Nephron progenitor cell (in vitro differentiated cells): ENCODE data around the gene ZNF76.

Experiments used
- DNase-seq: peaks from one replicate; pipeline ENCODE4 v3.0.0; 2021
- H3K27ac Mint-ChIP-seq: 2 replicates; pipeline ENCODE4 v1.8.0; 2021; ENCODE audit warnings: mild to moderate bottlenecking, moderate library complexity, mixed read lengths
- H3K27me3 Mint-ChIP-seq: 2 replicates; pipeline ENCODE4 v1.8.0; 2021; ENCODE audit warnings: mild to moderate bottlenecking, low read depth, mixed read lengths; ENCODE audit not compliant: poor library complexity
- H3K36me3 Mint-ChIP-seq: 2 replicates; pipeline ENCODE4 v1.8.0; 2021; ENCODE audit warnings: low read depth, mixed read lengths
- H3K4me1 Mint-ChIP-seq: 2 replicates; pipeline ENCODE4 v1.8.0; 2021; ENCODE audit warnings: mixed read lengths
- H3K4me3 Mint-ChIP-seq: 2 replicates; pipeline ENCODE4 v1.8.0; 2021; ENCODE audit warnings: mild to moderate bottlenecking, moderate library complexity, mixed read lengths
- H3K9me3 Mint-ChIP-seq: 2 replicates; pipeline ENCODE4 v1.8.0; 2021; ENCODE audit warnings: mild to moderate bottlenecking, moderate library complexity, mixed read lengths
- TF ChIP-seq, protein P1 (sequence below): fragments of 200-600 bp; sonication (generic); IDR thresholded peaks from 2 replicates; pipeline ENCODE4 v1.5.0; 2021; ENCODE audit warnings: antibody characterized with exemption

Gene ZNF76

GRCh38 chr6:35295521-35296315 is 36.2 kb downstream of the ZNF76 start:
- TF ChIP-seq, protein P1, sequence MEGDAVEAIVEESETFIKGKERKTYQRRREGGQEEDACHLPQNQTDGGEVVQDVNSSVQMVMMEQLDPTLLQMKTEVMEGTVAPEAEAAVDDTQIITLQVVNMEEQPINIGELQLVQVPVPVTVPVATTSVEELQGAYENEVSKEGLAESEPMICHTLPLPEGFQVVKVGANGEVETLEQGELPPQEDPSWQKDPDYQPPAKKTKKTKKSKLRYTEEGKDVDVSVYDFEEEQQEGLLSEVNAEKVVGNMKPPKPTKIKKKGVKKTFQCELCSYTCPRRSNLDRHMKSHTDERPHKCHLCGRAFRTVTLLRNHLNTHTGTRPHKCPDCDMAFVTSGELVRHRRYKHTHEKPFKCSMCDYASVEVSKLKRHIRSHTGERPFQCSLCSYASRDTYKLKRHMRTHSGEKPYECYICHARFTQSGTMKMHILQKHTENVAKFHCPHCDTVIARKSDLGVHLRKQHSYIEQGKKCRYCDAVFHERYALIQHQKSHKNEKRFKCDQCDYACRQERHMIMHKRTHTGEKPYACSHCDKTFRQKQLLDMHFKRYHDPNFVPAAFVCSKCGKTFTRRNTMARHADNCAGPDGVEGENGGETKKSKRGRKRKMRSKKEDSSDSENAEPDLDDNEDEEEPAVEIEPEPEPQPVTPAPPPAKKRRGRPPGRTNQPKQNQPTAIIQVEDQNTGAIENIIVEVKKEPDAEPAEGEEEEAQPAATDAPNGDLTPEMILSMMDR, result no peak
- peaks cover 5% of the 10 kb centered on the region for H3K27me3 Mint-ChIP-seq
- no peak overlapping the region for H3K27ac Mint-ChIP-seq
- no peak overlapping the region for H3K4me3 Mint-ChIP-seq
- DNase-seq, result no peak
- peaks cover 17% of the 10 kb centered on the region for H3K4me1 Mint-ChIP-seq
- H3K36me3 Mint-ChIP-seq, result peaks cover 6% of the 10 kb centered on the region
- no peaks in the 10 kb centered on the region for H3K9me3 Mint-ChIP-seq

DNA sequence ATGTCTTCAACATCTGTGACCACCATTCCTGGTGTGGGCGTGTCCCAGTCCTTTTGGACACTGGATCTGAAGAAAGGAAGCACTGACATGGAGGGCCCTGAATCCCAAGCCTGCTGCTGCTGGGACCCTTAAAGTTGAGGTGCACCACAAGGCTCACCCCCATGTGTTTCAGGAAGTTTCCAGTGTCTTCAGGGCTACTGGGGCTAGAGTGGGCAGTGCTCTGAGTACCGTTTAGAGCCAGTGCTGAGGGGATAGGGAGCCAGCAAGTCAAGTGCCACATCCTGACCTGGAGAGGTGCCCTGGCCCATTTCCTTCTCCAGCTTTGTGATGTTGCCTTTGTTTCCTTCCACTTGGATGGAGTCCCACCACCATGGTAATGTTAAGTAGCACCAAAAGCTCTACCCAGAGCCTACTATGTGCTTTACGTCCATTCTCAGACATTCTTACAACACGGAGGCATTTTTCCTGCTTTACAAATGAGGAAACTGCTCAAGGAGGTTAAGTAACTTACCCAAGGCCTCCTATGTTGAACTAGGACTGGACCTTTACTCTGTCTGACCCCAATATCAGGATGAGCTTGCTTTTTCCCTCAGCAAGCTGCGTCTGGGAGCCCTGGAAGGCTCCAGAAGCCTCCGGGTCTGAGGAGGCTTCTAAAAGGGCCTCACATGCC is 37.5 kb downstream of the ZNF76 start:
- Mint-ChIP-seq H3K4me3 (no peak overlapping the region), H3K9me3 (no peaks in the 10 kb centered on the region), H3K36me3 (peaks cover 6% of the 10 kb centered on the region), H3K27ac (no peak overlapping the region), H3K27me3 (peaks cover 5% of the 10 kb centered on the region), H3K4me1 (peaks cover 17% of the 10 kb centered on the region)
- no peak for DNase-seq
- TF ChIP-seq, protein P1, result no peak

DNA sequence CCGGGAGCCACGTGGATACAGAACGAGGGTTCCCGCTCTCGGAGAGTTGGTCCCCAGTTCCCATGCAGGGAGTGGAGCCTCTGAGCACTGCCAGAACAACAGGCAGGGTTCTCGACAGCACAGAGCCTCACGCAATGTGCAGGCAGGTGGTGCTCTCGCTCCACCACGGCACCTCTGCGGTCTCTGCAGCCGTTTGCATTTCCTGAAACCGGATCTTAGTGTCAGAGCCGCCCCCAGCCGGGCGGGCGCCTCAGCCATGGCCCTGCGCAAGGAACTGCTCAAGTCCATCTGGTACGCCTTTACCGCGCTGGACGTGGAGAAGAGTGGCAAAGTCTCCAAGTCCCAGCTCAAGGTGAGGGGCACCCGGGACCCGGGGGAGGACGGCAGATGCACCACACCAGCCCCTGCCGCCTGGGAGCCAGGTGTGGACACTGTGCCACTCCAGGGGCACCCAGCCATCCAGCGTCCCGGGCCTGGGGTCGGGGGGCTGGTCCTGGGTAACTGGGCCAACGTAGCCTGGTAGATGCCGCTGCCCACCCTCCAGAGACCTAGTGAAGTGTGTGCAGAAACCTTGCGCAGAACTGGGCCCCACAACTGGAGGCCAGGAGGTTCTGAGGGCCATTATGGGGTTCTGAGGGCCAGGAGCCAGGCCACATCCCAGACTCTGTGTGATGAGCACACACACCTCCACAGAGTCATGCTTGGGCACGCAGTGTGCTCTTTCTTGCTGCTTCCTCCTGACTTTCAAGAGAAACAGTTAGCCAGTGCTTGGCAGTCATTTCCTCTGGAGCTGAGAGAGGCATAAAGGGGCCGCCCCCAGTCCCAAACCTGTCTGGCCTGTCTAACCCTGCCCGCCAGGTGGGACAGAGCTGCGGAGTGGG is 38.3 kb downstream of the ZNF76 start, which contains the start of gene DEF6:
TSS of gene DEF6 (plus strand) at position 218 of the 881 bp plus-strand sequence. CDS start at position 257, 39 bp downstream.
- Mint-ChIP-seq H3K9me3 (no peaks in the 10 kb centered on the region), H3K27me3 (peaks cover 5% of the 10 kb centered on the region), H3K27ac (no peak within 1 kb of the TSS), H3K4me3 (peak within 1 kb of the TSS; percentile 7), H3K4me1 (peaks cover 23% of the 10 kb centered on the region), H3K36me3 (peaks cover 6% of the 10 kb centered on the region)
- TF ChIP-seq, protein P1, result peak; percentile 74
- DNase-seq, result peak; percentile 82

DNA sequence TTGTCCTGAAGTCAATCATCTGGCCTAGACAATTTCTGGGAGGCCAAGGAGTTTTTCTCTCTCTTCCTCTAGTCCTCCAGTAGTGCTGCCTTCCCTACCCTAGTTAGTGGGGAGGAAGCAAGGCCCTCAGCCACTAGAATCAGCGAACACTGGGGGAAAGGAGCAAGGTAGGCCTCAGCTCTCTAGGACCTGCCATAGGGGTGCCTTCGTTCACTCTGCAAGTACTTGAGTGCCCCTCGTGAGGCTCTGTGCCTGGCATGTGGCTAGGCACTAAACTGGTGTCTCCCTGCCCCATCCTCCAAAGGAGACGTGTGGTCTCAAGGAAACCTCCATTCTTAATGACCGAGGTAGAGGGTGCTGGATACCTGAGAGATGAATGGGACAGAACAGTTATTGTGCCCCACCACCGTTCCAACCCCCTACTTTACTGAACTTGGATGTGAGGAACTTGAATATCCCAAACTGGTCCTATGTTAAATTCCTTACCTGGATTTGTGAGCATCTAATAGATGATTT is 39.1 kb downstream of the ZNF76 start:
- Mint-ChIP-seq H3K27me3 (peaks cover 8% of the 10 kb centered on the region), H3K36me3 (peaks cover 6% of the 10 kb centered on the region), H3K27ac (no peak overlapping the region), H3K4me3 (no peak overlapping the region), H3K4me1 (peaks cover 31% of the 10 kb centered on the region), H3K9me3 (no peaks in the 10 kb centered on the region)
- no peak for DNase-seq
- TF ChIP-seq, protein P1, result no peak

GRCh38 chr6:35299674-35300073 is 40.1 kb downstream of the ZNF76 start:
- no peaks in the 10 kb centered on the region for H3K36me3 Mint-ChIP-seq
- no peaks in the 10 kb centered on the region for H3K9me3 Mint-ChIP-seq
- no peak overlapping the region for H3K27ac Mint-ChIP-seq
- H3K4me3 Mint-ChIP-seq, result no peak overlapping the region
- TF ChIP-seq, protein P1, result no peak
- no peak for DNase-seq
- peaks cover 8% of the 10 kb centered on the region for H3K27me3 Mint-ChIP-seq
- H3K4me1 Mint-ChIP-seq, result peaks cover 38% of the 10 kb centered on the region
